Measurements from ENCODE around the gene ASTN2. TPM values are rescaled to one million over a fixed set of nuclear protein-coding genes. Genes with fewer than 3 reads are reported as not detected.

The ASTN2 gene
- total RNA-seq, 1 donor = 5.6 TPM

- TF ChIP-seq, protein P1, sequence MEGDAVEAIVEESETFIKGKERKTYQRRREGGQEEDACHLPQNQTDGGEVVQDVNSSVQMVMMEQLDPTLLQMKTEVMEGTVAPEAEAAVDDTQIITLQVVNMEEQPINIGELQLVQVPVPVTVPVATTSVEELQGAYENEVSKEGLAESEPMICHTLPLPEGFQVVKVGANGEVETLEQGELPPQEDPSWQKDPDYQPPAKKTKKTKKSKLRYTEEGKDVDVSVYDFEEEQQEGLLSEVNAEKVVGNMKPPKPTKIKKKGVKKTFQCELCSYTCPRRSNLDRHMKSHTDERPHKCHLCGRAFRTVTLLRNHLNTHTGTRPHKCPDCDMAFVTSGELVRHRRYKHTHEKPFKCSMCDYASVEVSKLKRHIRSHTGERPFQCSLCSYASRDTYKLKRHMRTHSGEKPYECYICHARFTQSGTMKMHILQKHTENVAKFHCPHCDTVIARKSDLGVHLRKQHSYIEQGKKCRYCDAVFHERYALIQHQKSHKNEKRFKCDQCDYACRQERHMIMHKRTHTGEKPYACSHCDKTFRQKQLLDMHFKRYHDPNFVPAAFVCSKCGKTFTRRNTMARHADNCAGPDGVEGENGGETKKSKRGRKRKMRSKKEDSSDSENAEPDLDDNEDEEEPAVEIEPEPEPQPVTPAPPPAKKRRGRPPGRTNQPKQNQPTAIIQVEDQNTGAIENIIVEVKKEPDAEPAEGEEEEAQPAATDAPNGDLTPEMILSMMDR (IDR thresholded peaks at IDR 0.05; ENCODE audit: insufficient read depth, low read length) = no peak
- no peak for DNase-seq (ENCODE audit: low read depth)
- H3K4me3 ChIP-seq (ENCODE audit: low read depth, low read length) = no peak overlapping the region
Measured at GRCh38 chr9:116504893-116505480, 909.9 kb downstream of the ASTN2 start.

- TF ChIP-seq, protein P1 (IDR thresholded peaks at IDR 0.05; ENCODE audit: insufficient read depth, low read length) = no peak
- no peak overlapping the region for H3K4me3 ChIP-seq (ENCODE audit: low read depth, low read length)
- no peak for DNase-seq (ENCODE audit: low read depth)
Measured at GRCh38 chr9:116504081-116504480, 910.8 kb downstream of the ASTN2 start.

DNA sequence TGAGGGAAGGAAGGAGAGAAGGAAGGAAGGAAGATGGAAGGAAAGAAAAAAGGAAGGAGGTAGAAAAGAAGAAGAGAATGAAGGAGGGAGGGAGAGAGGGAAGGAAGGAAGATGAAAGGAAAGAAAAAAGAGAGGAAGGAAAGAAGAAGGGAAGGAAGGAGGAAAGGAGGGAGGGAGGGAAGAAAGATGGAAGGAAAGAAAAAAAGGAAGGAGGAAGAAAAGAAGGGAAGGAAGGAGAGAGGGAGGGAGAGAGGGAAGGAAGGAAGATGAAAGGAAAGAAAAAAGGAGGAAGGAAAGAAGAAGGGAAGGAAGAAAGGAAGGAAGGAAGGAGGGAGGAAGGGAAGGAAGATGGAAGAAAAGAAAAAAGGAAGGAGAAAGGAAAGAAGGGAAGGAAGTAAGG is 912.1 kb downstream of the ASTN2 start:
- TF ChIP-seq, protein P1 (IDR thresholded peaks at IDR 0.05; ENCODE audit: insufficient read depth, low read length) = no peak
- no peak overlapping the region for H3K4me3 ChIP-seq (ENCODE audit: low read depth, low read length)
- DNase-seq (ENCODE audit: low read depth) = no peak

- no peak overlapping the region for H3K4me3 ChIP-seq (ENCODE audit: low read depth, low read length)
- peak; percentile 23 for DNase-seq (ENCODE audit: low read depth)
- TF ChIP-seq, protein P1 (IDR thresholded peaks at IDR 0.05; ENCODE audit: insufficient read depth, low read length) = no peak
Measured at GRCh38 chr9:116501871-116502270, 913.0 kb downstream of the ASTN2 start.

DNA sequence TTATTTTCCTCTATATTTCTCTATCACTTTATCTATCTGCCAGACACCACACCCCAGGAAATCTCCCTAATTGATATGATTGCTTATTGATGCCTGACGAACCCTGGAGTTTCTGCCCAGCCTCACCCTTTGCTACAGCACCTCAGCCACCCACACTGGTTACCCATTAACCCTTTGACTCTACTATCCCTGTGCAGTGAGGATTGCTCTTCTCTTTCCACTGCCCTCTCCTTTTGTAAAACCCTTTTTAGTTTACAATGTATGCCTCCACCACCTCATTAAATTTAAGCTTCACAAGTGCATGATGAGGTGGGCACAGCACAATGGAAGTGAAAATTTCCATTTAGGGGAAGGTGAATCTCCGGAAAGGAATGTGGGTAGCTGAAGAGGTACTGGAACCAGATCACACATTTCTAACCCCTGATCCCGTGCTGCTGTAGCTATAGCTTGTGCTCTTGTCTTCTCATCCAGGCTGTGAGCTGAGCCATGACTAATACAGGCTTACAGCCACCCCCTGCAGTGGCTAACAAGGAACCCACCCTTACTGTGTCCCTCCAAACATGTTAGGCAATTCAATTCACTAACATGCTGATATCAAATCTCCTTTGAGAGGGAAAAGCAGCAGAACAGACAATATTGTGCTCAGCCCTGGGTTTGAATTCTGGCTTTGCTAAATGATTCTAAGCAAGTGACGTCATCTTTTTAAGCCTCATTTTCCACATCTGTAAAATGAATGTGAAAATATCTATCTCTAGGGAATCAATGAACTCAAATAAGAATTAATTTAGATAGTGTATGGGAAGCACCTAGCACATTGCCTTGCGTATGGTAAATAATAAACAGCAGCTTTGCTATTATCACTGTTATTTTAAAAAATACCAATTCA is 914.6 kb downstream of the ASTN2 start:
- DNase-seq (ENCODE audit: low read depth) = peak; percentile 66
- H3K4me3 ChIP-seq (ENCODE audit: low read depth, low read length) = no peak overlapping the region

GRCh38 chr9:116499434-116499833 is 915.4 kb downstream of the ASTN2 start:
- H3K4me3 ChIP-seq (ENCODE audit: low read depth, low read length) = no peak overlapping the region
- TF ChIP-seq, protein P1 (IDR thresholded peaks at IDR 0.05; ENCODE audit: insufficient read depth, low read length) = no peak
- DNase-seq (ENCODE audit: low read depth) = no peak

More for the DNA sequence above, 914.6 kb downstream of the ASTN2 start:
- TF ChIP-seq, protein P1 (IDR thresholded peaks at IDR 0.05; ENCODE audit: insufficient read depth, low read length) = no peak

All from fibroblast of the aortic adventitia (primary cell).